HG03025 (cell line): ENCODE data around the gene APOF.
A peak's percentile ranks its signal among the peaks of the same experiment; 100 is the strongest.
"Not testable (repeated sequence)": the region's sequence is repeated elsewhere in the genome, so short reads cannot be mapped to it uniquely, and the experiment has no call there.

Experiments
- ATAC-seq: cut with Tn5 transposase; IDR thresholded peaks from one replicate; pipeline ENCODE4 v1.9.1; 2021; ENCODE audit warnings: mild to moderate bottlenecking, moderate library complexity; ENCODE audit not compliant: unreplicated experiment, low FRiP score

The APOF gene

GRCh38 chr12:56374726-56375597 lies 12.3 kb upstream of the APOF start:
- no peak for ATAC-seq

DNA sequence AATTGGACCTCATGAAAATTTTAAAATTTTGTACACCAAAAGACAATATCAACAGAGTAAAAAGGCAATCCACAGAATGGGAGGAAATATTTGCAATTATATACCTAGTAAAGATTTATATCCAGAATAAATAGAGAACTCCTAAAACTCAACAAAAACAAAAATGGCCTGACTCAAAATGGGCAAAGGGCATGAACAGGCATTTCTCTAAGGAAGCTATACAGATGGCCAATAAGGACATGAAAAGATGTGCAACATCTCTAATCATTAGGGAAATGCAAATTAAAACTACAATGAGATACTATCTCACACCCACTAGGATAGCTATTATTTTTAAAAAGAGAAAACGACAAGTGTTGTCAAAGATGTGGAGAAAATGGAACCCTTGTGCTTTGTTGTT lies 10.9 kb upstream of the APOF start:
- no peak for ATAC-seq

DNA sequence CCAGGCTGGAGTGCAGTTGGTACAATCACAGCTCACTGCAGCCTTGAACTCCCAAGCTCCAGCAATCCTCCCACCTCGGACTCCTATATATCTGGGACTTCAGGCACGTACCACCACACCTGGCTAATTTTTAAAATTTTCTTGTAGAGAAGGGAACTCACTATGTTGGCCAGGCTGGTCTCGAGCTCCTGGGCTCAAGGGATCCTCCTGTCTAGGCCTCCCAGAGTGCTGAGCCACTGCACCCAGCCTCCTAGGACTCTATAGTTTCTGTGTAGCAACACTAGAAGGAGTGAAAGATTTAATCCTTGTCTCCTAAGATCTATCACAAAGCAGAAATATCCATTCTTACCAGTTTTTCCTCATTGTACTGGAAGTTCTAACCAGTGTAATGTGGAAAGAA lies 4.3 kb upstream of the APOF start:
- ATAC-seq: no peak

GRCh38 chr12:56361487-56362129 lies 1.0 kb downstream of the APOF start:
- ATAC-seq: no peak

GRCh38 chr12:56359851-56360767 lies 2.5 kb downstream of the APOF start, which contains the start of gene STAT2:
Gene STAT2, minus strand, starts transcription at chr12:56360107. Its CDS starts 3,536 bp downstream, at chr12:56356571.
- peak; percentile 94 for ATAC-seq

GRCh38 chr12:56358836-56359532 lies 3.7 kb downstream of the APOF start:
- ATAC-seq: no peak

DNA sequence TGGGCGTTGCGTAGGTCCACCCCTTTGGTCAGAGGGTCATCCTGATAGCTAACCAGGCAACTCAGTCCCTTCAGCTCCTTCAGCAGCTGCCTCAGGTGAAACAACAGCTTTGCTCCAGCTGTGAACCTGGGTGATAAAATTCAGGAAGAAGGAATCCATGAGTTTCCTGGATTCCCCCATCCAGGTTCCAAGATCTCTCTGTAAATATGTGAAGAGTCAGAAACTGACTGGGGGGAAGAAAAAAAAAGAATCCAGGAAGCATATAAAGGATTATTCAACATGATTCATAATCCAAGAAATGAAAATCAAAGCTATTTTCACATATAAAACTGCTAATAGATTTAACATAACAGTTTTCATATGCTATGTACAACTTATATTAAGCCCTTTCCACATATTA lies 11.3 kb downstream of the APOF start:
- no peak for ATAC-seq

DNA sequence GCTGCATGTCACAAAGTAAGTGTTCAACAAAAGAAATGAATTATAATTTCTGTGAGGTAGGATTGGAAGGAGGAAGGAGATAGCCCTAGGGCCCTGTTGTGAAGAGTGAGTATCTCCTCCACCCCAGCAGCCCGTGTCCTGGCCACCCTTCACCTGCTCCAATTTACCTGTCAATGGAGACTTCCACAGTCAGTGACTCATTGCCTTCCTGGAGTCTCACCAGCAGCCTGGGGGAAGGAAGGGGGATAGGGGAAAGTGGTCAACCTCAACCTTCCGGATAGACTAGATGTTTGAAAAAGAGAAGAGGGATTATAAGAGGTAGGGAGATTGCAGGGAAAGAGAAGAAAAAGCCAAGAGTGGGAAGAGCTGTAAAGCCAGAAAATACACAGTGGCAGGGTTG lies 12.0 kb downstream of the APOF start:
- no peak for ATAC-seq

DNA sequence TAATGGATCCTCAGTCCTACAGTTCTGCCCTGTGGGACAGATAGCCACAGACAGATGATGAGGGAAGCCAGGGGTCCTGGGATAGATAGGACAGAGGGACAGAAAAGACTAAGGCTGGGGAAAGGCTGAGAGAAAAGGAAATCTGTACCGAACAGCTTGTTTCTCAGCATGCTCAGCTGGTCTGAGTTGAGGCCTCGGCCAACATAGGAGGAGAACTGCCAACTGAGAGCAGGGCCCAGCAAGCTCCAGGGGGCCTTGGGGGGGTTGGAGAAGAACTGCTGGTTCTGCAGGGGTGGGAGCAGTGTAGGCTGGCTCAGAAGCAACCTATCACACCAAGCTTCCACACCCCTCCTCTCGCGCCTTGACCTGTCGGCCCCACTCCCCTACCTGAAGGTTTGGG lies 13.9 kb downstream of the APOF start:
- no peak for ATAC-seq

- ATAC-seq: not testable (repeated sequence)
These were observed 15.4 kb downstream of the APOF start for GRCh38 chr12:56347255-56347654.

DNA sequence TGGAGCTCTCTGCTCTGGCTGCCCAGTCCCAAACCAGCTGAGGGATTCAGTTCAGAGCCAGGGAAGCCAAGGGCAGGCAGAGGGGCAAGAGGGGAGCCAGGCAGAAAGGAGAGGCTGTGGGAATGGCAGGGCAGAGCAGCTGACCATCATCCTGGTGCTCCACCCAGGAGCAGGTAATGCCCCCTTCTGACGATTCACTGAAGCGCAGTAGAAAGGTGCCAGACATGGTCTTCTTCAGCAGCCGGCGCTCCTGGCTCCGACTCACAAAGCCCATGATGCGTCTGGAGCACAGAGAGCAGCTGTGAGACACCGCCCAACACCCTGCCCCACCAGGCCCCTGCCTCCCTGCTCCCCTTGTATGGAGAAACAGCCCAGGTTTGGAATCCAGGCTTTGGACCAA lies 16.0 kb downstream of the APOF start:
- ATAC-seq: no peak

DNA sequence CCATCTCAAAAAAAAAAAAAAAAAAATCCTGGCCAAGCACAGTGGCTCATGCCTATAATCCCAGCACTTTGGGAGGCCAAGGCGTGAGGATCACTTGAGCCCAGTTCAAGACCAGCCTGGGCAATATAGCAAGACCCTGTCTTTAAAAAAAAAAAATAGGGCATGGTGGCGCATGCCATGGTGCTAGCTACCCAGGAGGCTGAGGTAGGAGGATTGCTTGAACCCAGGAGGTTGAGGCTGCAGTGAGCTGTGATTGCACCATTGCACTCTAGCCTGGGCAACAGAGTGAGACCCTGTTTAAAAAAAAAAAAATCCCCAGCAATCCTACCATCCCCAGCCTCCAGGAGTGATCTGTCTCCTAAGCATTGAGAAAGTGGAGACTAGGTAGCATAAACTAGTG lies 20.4 kb downstream of the APOF start:
- not testable (repeated sequence) for ATAC-seq

DNA sequence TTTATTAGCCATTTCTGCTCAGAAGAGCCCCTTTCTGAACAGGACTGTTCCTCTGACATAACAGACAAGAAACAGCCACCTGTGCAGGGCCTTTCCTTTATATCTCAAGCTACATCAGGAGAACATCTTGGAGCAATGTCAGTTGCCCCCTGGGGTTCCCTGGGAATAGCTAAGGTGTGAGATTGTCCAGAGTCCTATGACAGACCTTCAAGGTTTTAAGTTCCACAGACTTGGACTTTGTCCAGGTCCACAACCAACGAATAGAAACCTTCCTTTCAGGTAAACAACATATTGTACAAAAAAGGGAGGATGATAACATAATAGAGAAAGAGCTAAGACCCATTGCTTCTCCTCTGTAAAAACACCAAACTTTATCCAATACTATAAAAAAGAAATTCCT lies 21.0 kb downstream of the APOF start:
- no peak for ATAC-seq

DNA sequence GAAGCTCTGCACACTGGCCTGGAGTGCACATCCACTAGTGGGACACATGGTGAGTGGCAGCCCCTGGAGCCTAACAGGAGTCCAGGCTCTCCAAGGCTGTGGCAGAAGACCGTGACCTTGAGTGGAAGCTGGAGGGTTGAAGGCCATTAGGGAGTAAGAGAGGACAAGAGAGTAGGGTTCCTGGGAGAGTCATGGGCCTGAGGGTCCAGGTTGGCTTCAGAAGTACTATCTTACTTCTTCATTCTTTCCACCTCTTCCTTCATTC lies 23.6 kb downstream of the APOF start:
- ATAC-seq: no peak

- ATAC-seq: no peak
These were observed 24.1 kb downstream of the APOF start, which contains the start of gene IL23A for GRCh38 chr12:56338308-56339157. Gene IL23A, plus strand, starts transcription at chr12:56338884. Its CDS starts 161 bp downstream, at chr12:56339045.

DNA sequence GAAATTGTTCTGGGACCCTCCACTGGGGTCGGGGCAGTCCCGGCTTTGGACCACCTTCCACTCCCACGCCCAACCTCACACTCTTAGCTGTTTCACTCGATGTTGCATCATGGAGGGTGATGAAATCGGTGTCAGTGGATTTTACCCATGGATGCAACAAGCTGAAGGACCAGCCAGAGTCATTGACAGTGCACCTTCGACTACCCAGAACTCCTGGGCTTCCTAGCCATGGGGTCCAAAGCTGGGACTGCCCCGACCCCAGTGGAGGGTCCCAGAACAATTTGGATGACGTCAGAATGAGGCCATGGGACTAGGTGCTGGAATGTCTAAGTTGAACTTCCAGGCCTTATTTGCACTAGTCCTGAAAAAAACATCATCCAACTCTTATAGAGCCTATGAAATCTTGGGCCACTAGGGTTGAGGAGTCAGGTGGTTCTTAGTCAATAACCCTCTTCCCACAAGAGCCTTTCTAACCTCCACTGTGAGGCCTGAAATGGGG lies 24.9 kb downstream of the APOF start:
- ATAC-seq: no peak

GRCh38 chr12:56336361-56337167 lies 26.1 kb downstream of the APOF start:
- no peak for ATAC-seq

- ATAC-seq: not testable (repeated sequence)
These were observed 27.1 kb downstream of the APOF start for GRCh38 chr12:56335527-56335926.

DNA sequence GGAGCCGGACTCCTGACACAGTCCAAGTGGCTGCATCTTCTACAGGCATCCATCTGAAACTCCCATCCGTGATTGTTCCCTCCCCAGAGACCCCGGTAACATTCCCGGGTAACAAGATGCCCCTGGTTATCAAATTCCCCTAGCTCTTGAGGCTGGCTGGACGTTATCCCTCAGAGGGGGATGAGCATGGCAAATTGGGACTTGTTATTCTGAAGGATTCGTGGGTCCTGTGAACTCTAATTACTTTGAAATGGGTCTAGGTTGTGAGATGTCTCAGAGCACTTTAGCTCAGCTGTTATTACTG lies 28.2 kb downstream of the APOF start:
- no peak for ATAC-seq
